ENCODE measurements around the gene INPP5D. TPM values are rescaled to one million over a fixed set of nuclear protein-coding genes. Genes with fewer than 3 reads are reported as not detected.
A peak's percentile ranks its signal among the peaks of the same experiment; 100 is the strongest.
"Not testable (repeated sequence)": the region's sequence is repeated elsewhere in the genome, so short reads cannot be mapped to it uniquely, and the experiment has no call there.

Gene INPP5D
- polyA plus RNA-seq, 2 of the 4 experiments (the other 2 are of a cell fraction) = 0.26 to 0.53 TPM

DNA sequence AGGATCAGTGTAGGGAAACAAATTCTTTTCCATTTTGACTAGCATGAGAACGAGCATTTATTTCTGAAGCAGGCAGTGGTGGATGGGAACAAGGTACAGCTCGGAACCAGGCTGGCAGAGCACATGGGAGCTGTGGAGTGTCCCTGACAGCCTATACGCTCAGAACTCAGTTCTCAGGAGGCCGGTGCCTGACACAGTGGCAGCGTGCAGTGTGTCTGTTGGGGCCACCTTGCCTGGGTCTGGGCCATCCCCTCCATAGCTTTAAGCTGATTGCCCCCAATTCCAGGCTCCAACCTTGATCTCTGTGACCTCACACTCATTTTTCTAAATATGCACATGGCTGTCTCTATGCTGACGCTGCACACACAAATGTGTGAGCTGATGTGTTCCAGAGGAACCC is 136.9 kb downstream of the INPP5D start (continued):
- TF ChIP-seq PBX3 (IDR thresholded peaks at IDR 0.05) = no peak

DNA sequence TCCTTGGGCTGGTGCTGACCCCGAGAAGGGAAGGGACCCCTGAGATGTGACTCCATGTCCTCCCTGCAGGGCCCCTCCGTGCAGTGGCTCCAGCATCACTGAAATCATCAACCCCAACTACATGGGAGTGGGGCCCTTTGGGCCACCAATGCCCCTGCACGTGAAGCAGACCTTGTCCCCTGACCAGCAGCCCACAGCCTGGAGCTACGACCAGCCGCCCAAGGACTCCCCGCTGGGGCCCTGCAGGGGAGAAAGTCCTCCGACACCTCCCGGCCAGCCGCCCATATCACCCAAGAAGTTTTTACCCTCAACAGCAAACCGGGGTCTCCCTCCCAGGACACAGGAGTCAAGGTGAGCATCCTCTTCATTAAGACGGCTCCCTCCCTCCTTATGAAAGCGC is 137.9 kb downstream of the INPP5D start:
- ChIA-PET CTCF (interaction anchor here (0.7 kb wide), 1 partner anchor 32 kb away, joined by 4 read pairs; no protein-coding TSS in a partner anchor), POLR2A (no interaction called here)

DNA sequence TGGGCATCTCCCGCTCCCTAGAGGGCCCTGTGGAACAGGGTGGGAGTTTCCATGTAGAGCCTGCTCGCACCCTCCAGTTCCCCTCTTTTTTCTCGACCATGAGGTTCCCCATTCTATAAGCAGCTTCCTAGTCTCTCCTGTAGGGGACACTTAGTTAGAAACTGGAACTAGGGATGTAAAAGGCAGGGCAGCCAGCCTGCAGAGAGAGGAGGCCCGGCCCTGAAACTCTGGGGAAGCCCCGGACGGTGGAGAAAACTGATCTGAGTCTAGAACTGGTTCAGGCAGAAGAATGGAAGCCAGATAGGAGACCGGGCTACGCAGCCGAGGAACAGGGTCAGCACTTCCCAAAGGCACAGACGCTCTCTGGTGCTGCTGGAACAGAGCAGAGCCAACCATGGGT is 139.7 kb downstream of the INPP5D start:
- no peaks in the 10 kb centered on the region for H3K4me1 ChIP-seq
- H3K4me2 ChIP-seq = no peak overlapping the region
- DNase-seq (ENCODE audit: low read depth in 1 of 2, low spot score in 1 of 2) (no peak), FAIRE-seq (no peak), ATAC-seq (peak; percentile 16 to 46; a peak in 3 of 6 replicates)
- CTCF ChIA-PET = interaction anchor here (0.6 kb wide), 2 partner anchors 42 to 526 kb away, joined by 3 read pairs; no protein-coding TSS in a partner anchor
- no peak overlapping the region for H3K4me3 ChIP-seq
- TF ChIP-seq RAD21 (conservative IDR thresholded peaks at IDR 0.05 in 1 of 2, IDR thresholded peaks at IDR 0.05 in 1 of 2) (no peak), CHD4 (IDR thresholded peaks at IDR 0.05; ENCODE audit: borderline replicate concordance) (no peak), FOXS1 (CRISPR knock-in tag; IDR thresholded peaks at IDR 0.05) (no peak)
- H3K27ac ChIP-seq = no peak overlapping the region
- peaks cover 14% of the 10 kb centered on the region; the same call in 1 of the 3 replicates for H3K9me3 ChIP-seq
- 81% methylated on average over 10 of the region's 10 CpGs for WGBS (ENCODE audit: missing lambda C conversion rate)
- POLR2A ChIA-PET = no interaction called here

More for the DNA sequence above, 137.9 kb downstream of the INPP5D start:
- FAIRE-seq = no peak
- no peak overlapping the region for H3K4me2 ChIP-seq
- no peaks in the 10 kb centered on the region for H3K4me1 ChIP-seq
- H3K9me3 ChIP-seq = peaks cover 4% of the 10 kb centered on the region; the same call in 1 of the 3 replicates
- no peak for ATAC-seq
- H3K27ac ChIP-seq = no peak overlapping the region
- DNase-seq (ENCODE audit: low read depth in 1 of 2, low spot score in 1 of 2) = no peak
- no peak overlapping the region for H3K4me3 ChIP-seq
- WGBS (ENCODE audit: missing lambda C conversion rate) = 62% methylated on average over 12 of the region's 12 CpGs
- TF ChIP-seq HOXB5 (CRISPR knock-in tag; IDR thresholded peaks at IDR 0.05) (no peak), SMC3 (IDR thresholded peaks at IDR 0.05) (no peak), MAFK (IDR thresholded peaks at IDR 0.05; ENCODE audit: partially characterized antibody) (no peak), PHF8 (IDR thresholded peaks at IDR 0.05; ENCODE audit: borderline replicate concordance, low read depth) (no peak), RCOR1 (IDR thresholded peaks at IDR 0.05; ENCODE audit: low read depth, low read length) (no peak), EHF (CRISPR knock-in tag; IDR thresholded peaks at IDR 0.05) (no peak), POLR2A (IDR thresholded peaks at IDR 0.05; ENCODE audit: low read length) (no peak), FOSL2 (IDR thresholded peaks at IDR 0.05) (no peak), FOSL2 (CRISPR knock-in tag; IDR thresholded peaks at IDR 0.05) (no peak), RNF2 (IDR thresholded peaks at IDR 0.05; ENCODE audit: borderline replicate concordance, low read depth) (no peak), HEYL (CRISPR knock-in tag; IDR thresholded peaks at IDR 0.05) (no peak), HDAC2 (IDR thresholded peaks at IDR 0.05) (no peak)

GRCh38 chr2:233200790-233201189 is 140.6 kb downstream of the INPP5D start:
- H3K27ac ChIP-seq; H3K4me1 ChIP-seq; POLR2A ChIA-PET; H3K4me2 ChIP-seq; H3K4me3 ChIP-seq; DNase-seq (ENCODE audit: low read depth in 1 of 2, low spot score in 1 of 2); ATAC-seq; FAIRE-seq: not testable (repeated sequence)
- CTCF ChIA-PET = interaction anchor here (1.2 to 1.6 kb wide), 2 partner anchors 9 to 70 kb away, joined by 3 to 4 read pairs; no protein-coding TSS in a partner anchor
- WGBS (ENCODE audit: missing lambda C conversion rate) = 90% methylated on average over 5 of the region's 5 CpGs
- peaks cover 14% of the 10 kb centered on the region; the same call in 1 of the 3 replicates for H3K9me3 ChIP-seq
- peak; percentile 84 for TF ChIP-seq ZC3H11A (IDR thresholded peaks at IDR 0.05)

DNA sequence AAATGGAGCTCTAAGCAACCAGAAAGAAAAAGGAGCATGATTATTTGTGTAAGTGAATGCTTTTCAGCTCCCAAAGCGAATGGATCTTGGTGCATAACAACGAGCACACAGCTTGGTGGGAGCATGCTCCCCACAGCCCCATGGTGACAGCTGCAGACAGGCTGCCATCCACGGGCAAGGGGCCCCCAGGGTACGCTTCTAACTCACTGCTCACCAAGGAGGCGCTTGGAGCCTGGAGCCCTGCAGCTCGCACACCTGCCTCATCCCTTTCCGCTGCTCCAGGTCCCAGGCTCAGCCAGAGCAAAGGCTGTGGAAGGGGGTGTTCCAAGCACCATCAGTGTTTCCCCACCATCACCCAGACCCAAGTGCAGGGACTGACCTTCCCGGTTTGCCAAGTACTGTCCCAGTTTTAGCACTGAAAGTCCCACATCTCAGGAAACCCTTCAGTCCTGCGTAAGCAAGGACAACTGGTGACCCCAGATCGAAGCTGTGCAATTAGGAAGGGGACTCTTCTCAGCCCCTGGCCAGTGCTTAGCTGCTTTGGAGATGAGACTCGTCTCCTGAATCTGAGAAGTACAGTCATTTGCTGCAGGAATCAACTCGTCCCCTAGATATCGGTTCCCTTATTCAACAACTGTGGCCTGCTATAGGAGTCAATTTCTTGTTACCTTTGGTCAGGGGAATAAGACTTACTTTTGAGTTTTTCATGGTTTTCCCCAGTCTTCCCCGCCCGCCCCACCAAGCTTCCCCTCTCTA is 141.3 kb downstream of the INPP5D start:
- Histone ChIP-seq H3K4me3 (no peak overlapping the region), H3K4me2 (no peak overlapping the region), H3K9me3 (peaks cover 14% of the 10 kb centered on the region; the same call in 1 of the 3 replicates), H3K27ac (no peak overlapping the region), H3K4me1 (no peaks in the 10 kb centered on the region)
- 57% methylated on average over 14 of the region's 15 CpGs for WGBS (ENCODE audit: missing lambda C conversion rate)
- DNase-seq (ENCODE audit: low read depth in 1 of 2, low spot score in 1 of 2) (no peak), ATAC-seq (no peak; a peak in 1 of 6 replicates), FAIRE-seq (no peak)
- ChIA-PET CTCF (interaction anchor here (0.6 to 1.6 kb wide), 5 partner anchors 9 to 82 kb away, joined by 3 to 4 read pairs (median 3); partner anchors contain the start of gene ATG16L1), POLR2A (no interaction called here)
- no peak for TF ChIP-seq HOXB13 (CRISPR knock-in tag; IDR thresholded peaks at IDR 0.05; ENCODE audit: low read depth)
- no peak for TF ChIP-seq RNF2 (IDR thresholded peaks at IDR 0.05; ENCODE audit: borderline replicate concordance, low read depth)
- no peak for TF ChIP-seq JUN (IDR thresholded peaks at IDR 0.05)
- TF ChIP-seq, protein P1, sequence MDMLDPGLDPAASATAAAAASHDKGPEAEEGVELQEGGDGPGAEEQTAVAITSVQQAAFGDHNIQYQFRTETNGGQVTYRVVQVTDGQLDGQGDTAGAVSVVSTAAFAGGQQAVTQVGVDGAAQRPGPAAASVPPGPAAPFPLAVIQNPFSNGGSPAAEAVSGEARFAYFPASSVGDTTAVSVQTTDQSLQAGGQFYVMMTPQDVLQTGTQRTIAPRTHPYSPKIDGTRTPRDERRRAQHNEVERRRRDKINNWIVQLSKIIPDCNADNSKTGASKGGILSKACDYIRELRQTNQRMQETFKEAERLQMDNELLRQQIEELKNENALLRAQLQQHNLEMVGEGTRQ (IDR thresholded peaks at IDR 0.05) = no peak
- no peak for TF ChIP-seq ZC3H11A (IDR thresholded peaks at IDR 0.05)
- TF ChIP-seq, protein P2, sequence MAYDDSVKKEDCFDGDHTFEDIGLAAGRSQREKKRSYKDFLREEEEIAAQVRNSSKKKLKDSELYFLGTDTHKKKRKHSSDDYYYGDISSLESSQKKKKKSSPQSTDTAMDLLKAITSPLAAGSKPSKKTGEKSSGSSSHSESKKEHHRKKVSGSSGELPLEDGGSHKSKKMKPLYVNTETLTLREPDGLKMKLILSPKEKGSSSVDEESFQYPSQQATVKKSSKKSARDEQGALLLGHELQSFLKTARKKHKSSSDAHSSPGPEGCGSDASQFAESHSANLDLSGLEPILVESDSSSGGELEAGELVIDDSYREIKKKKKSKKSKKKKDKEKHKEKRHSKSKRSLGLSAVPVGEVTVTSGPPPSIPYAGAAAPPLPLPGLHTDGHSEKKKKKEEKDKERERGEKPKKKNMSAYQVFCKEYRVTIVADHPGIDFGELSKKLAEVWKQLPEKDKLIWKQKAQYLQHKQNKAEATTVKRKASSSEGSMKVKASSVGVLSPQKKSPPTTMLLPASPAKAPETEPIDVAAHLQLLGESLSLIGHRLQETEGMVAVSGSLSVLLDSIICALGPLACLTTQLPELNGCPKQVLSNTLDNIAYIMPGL (CRISPR knock-in tag; IDR thresholded peaks at IDR 0.05; ENCODE audit: borderline replicate concordance) = no peak
- no peak for TF ChIP-seq MAX (IDR thresholded peaks at IDR 0.05)
- TF ChIP-seq, protein P3, sequence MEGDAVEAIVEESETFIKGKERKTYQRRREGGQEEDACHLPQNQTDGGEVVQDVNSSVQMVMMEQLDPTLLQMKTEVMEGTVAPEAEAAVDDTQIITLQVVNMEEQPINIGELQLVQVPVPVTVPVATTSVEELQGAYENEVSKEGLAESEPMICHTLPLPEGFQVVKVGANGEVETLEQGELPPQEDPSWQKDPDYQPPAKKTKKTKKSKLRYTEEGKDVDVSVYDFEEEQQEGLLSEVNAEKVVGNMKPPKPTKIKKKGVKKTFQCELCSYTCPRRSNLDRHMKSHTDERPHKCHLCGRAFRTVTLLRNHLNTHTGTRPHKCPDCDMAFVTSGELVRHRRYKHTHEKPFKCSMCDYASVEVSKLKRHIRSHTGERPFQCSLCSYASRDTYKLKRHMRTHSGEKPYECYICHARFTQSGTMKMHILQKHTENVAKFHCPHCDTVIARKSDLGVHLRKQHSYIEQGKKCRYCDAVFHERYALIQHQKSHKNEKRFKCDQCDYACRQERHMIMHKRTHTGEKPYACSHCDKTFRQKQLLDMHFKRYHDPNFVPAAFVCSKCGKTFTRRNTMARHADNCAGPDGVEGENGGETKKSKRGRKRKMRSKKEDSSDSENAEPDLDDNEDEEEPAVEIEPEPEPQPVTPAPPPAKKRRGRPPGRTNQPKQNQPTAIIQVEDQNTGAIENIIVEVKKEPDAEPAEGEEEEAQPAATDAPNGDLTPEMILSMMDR (IDR thresholded peaks at IDR 0.05) = no peak

Measured in A549 (cell line).